A549 (cell line): ENCODE results near the gene SLC8A2. TPM values are rescaled to one million over a fixed set of nuclear protein-coding genes. Genes with fewer than 3 reads are reported as not detected.

Source experiments
- ATAC-seq, 2 experiments: fragments of 200-7000 bp in 1 of 2; fragments of >200 bp in 1 of 2; cut with Nextera tagmentation in 1 of 2; cut with Tn5 transposase in 1 of 2; 3 replicates each; pipeline versions ENCODE4 v1.8.0 to v1.9.1; 2018 to 2020; ENCODE audit warnings: mild to moderate bottlenecking in 1 of 2, moderate library complexity in 1 of 2
- CTCF ChIA-PET: fragments of 300-600 bp; sonication (Branson Sonifier 250); formaldehyde crosslinking; extraction: SDS; loops from one replicate; lab custom pipeline; 2021; ENCODE audit warnings: antibody characterized with exemption, inconsistent platforms; lab: Yijun Ruan, JAX
- POLR2A ChIA-PET: fragments of 350-600 bp; formaldehyde crosslinking; extraction: SDS; loops from one replicate; lab custom pipeline; 2021; ENCODE audit warnings: antibody characterized with exemption, inconsistent platforms; lab: Yijun Ruan, JAX
- DNase-seq, 2 experiments: peaks; one replicate each; pipeline versions ENCODE4 v3.0.0 to v3.0.0-alpha.2; 2011 to 2016; ENCODE audit warnings: low read depth in 1 of 2, low spot score in 1 of 2
- FAIRE-seq: peaks from 2 replicates; lab custom pipeline; 2011; peaks lifted over from hg19 to GRCh38; lab: Jason Lieb, UNC
- H3K27ac ChIP-seq, 2 experiments: fragments of >200 bp; sonication (Bioruptor Twin); formaldehyde crosslinking; 3 replicates each; pipeline ENCODE4 v1.5.1; 2016 to 2017
- H3K4me1 ChIP-seq: fragments of >200 bp; sonication (Bioruptor Twin); formaldehyde crosslinking; 3 replicates; pipeline ENCODE4 v1.6.1; 2016
- H3K4me2 ChIP-seq: fragments of >200 bp; sonication (Bioruptor Twin); formaldehyde crosslinking; 3 replicates; pipeline ENCODE4 v1.6.1; 2016
- H3K4me3 ChIP-seq: fragments of >200 bp; sonication (Bioruptor Twin); formaldehyde crosslinking; 3 replicates; pipeline ENCODE4 v1.5.1; 2016
- H3K9me3 ChIP-seq: fragments of >200 bp; sonication (Bioruptor Twin); formaldehyde crosslinking; 3 replicates; pipeline ENCODE4 v1.6.1; 2016
- ATOH8 ChIP-seq: fragments of 250-450 bp; sonication (Bioruptor Pico); IDR thresholded peaks from 2 replicates; pipeline ENCODE4 v1.5.0; 2020; ENCODE audit warnings: low read depth, mild to moderate bottlenecking, moderate library complexity
- CEBPB ChIP-seq, 2 experiments: fragments of >200 bp in 1 of 2; sonication (Bioruptor Twin) in 1 of 2; formaldehyde crosslinking in 1 of 2; IDR thresholded peaks; 2 replicates each; pipeline ENCODE4 v1.6.1; 2012 to 2016
- CHD2 ChIP-seq: fragments of 150-350 bp; IDR thresholded peaks from 2 replicates; pipeline ENCODE4 v1.6.1; 2014; ENCODE audit warnings: low read length; ENCODE audit not compliant: partially characterized antibody
- CHD4 ChIP-seq: fragments of 200-600 bp; sonication (generic); IDR thresholded peaks from 2 replicates; pipeline ENCODE4 v1.6.1; 2016; ENCODE audit warnings: antibody characterized with exemption, mild to moderate bottlenecking, borderline replicate concordance
- CTCF ChIP-seq: fragments of >200 bp; sonication (Bioruptor Twin); formaldehyde crosslinking; IDR thresholded peaks from 3 replicates; pipeline ENCODE4 v1.5.1; 2016
- E2F6 ChIP-seq: IDR thresholded peaks from 2 replicates; pipeline ENCODE4 v1.6.1; 2012; ENCODE audit warnings: low read depth, borderline replicate concordance
- EHF ChIP-seq: fragments of 250-450 bp; sonication (Bioruptor Pico); IDR thresholded peaks from 2 replicates; pipeline ENCODE4 v1.5.0; 2020; ENCODE audit warnings: mild to moderate bottlenecking
- EHMT2 ChIP-seq: fragments of 200-600 bp; sonication (generic); IDR thresholded peaks from 2 replicates; pipeline ENCODE4 v1.6.1; 2016; ENCODE audit warnings: antibody characterized with exemption, low read depth, mild to moderate bottlenecking, moderate library complexity
- ELK1 ChIP-seq: fragments of 150-350 bp; IDR thresholded peaks from 2 replicates; pipeline ENCODE4 v1.6.1; 2014; ENCODE audit warnings: low read depth, mild to moderate bottlenecking, low read length
- EP300 ChIP-seq, 2 experiments: fragments of >200 bp; sonication (Bioruptor Twin); formaldehyde crosslinking; IDR thresholded peaks; 2 replicates in 1 of 2; 3 replicates in 1 of 2; pipeline ENCODE4 v1.6.1; 2016 to 2017
- ESRRA ChIP-seq: fragments of 150-350 bp; IDR thresholded peaks from 2 replicates; pipeline ENCODE4 v1.6.1; 2014; ENCODE audit warnings: mild to moderate bottlenecking, low read length, borderline replicate concordance
- FOSB ChIP-seq: fragments of 250-450 bp; sonication (Bioruptor Pico); IDR thresholded peaks from 2 replicates; pipeline ENCODE4 v1.5.0; 2020; ENCODE audit warnings: mild to moderate bottlenecking, moderate library complexity
- FOSL2 ChIP-seq, 2 experiments: fragments of 450-650 bp in 1 of 2; fragments of >200 bp in 1 of 2; sonication (Bioruptor Twin) in 1 of 2; formaldehyde crosslinking; IDR thresholded peaks; 2 replicates each; pipeline versions ENCODE4 v1.5.0 to v1.6.1; 2016 to 2020; ENCODE audit warnings: mild to moderate bottlenecking in 1 of 2, moderate library complexity in 1 of 2
- FOXS1 ChIP-seq: fragments of 250-450 bp; sonication (Bioruptor Pico); IDR thresholded peaks from 2 replicates; pipeline ENCODE4 v1.5.0; 2020; ENCODE audit warnings: mild to moderate bottlenecking, moderate library complexity
- HDAC2 ChIP-seq: fragments of 200-600 bp; sonication (generic); IDR thresholded peaks from 2 replicates; pipeline ENCODE4 v1.6.1; 2016
- HES2 ChIP-seq: fragments of >200 bp; sonication (Bioruptor Twin); formaldehyde crosslinking; IDR thresholded peaks from 2 replicates; pipeline ENCODE4 v1.6.1; 2016
- HEYL ChIP-seq: fragments of 250-450 bp; sonication (Bioruptor Pico); IDR thresholded peaks from 2 replicates; pipeline ENCODE4 v1.8.0; 2021; ENCODE audit warnings: mild to moderate bottlenecking, moderate library complexity
- HMGXB4 ChIP-seq: fragments of 250-450 bp; sonication (Bioruptor Pico); IDR thresholded peaks from 2 replicates; pipeline ENCODE4 v1.5.0; 2021; ENCODE audit warnings: mild to moderate bottlenecking, moderate library complexity, borderline replicate concordance
- HOXB5 ChIP-seq: fragments of 250-450 bp; sonication (Bioruptor Pico); IDR thresholded peaks from 2 replicates; pipeline ENCODE4 v1.5.0; 2020; ENCODE audit warnings: mild to moderate bottlenecking, moderate library complexity
- JUNB ChIP-seq: fragments of >200 bp; sonication (Bioruptor Twin); formaldehyde crosslinking; IDR thresholded peaks from 2 replicates; pipeline ENCODE4 v1.6.1; 2016
- KDM1A ChIP-seq: fragments of 200-600 bp; sonication (generic); IDR thresholded peaks from 2 replicates; pipeline ENCODE4 v1.6.1; 2016; ENCODE audit warnings: low read depth, mild to moderate bottlenecking
- KDM5A ChIP-seq: fragments of 200-600 bp; sonication (generic); IDR thresholded peaks from 2 replicates; pipeline ENCODE4 v1.6.1; 2016; ENCODE audit warnings: antibody characterized with exemption, mild to moderate bottlenecking
- NFE2L2 ChIP-seq: fragments of 150-350 bp; conservative IDR thresholded peaks from 2 replicates; pipeline ENCODE4 v1.6.1; 2014; ENCODE audit warnings: low read length
- PHF8 ChIP-seq: fragments of 200-600 bp; sonication (generic); IDR thresholded peaks from 2 replicates; pipeline ENCODE4 v1.6.1; 2016; ENCODE audit warnings: low read depth, mild to moderate bottlenecking, antibody characterized with exemption, moderate library complexity, borderline replicate concordance
- POLR2A ChIP-seq: IDR thresholded peaks from 2 replicates; pipeline ENCODE4 v1.6.1; 2012; ENCODE audit warnings: mild to moderate bottlenecking, low read length
- POLR2AphosphoS2 ChIP-seq: conservative IDR thresholded peaks from 2 replicates; pipeline ENCODE4 v1.6.1; 2012; ENCODE audit warnings: low read length, improper control_type of control experiment, inconsistent platforms
- RCOR1 ChIP-seq: fragments of 150-350 bp; IDR thresholded peaks from 2 replicates; pipeline ENCODE4 v1.6.1; 2014; ENCODE audit warnings: antibody characterized with exemption, low read length, low read depth
- SREBF2 ChIP-seq: fragments of 450-650 bp; IDR thresholded peaks from 2 replicates; pipeline ENCODE4 v1.6.1; 2014; ENCODE audit warnings: mild to moderate bottlenecking, moderate library complexity
- TP53 ChIP-seq: fragments of 250-450 bp; sonication (Bioruptor Pico); IDR thresholded peaks from 2 replicates; pipeline ENCODE4 v1.5.0; 2021; ENCODE audit warnings: mild to moderate bottlenecking, moderate library complexity
- USF2 ChIP-seq: fragments of 450-650 bp; IDR thresholded peaks from 2 replicates; pipeline ENCODE4 v1.6.1; 2014; ENCODE audit warnings: antibody characterized with exemption
- ZFP36 ChIP-seq: fragments of 450-650 bp; IDR thresholded peaks from 2 replicates; pipeline ENCODE4 v1.6.1; 2014; ENCODE audit warnings: borderline replicate concordance; ENCODE audit not compliant: partially characterized antibody
- ZSCAN20 ChIP-seq: fragments of 250-450 bp; sonication (Bioruptor Pico); IDR thresholded peaks from 2 replicates; pipeline ENCODE4 v1.8.0; 2022; ENCODE audit warnings: mild to moderate bottlenecking, moderate library complexity
- WGBS: methylation state at CpG from one replicate; pipeline ENCODE4 v1.1.6; 2017; ENCODE audit errors: missing lambda C conversion rate; 5-methylcytosine and 5-hydroxymethylcytosine counted together
- polyA plus RNA-seq, 4 experiments: library from polyadenylated mRNA; depleted of rRNA in 3 of 4; stranded (reverse); fragments of >200 nt; fragmentation: RNase III in 1 of 4; extraction: RNeasy Plus Mini Kit Qiagen cat#74134 plus additional on column Dnase treatment in 1 of 4; gene quantifications; 2 replicates in 3 of 4; 3 replicates in 1 of 4; pipeline ENCODE4 v1.2.3, GENCODE V29; 2011 to 2017

Gene SLC8A2
- polyA plus RNA-seq, 2 of the 4 experiments (the other 2 are of a cell fraction), result 0.15 to 0.35 TPM

- ChIA-PET POLR2A (interaction anchor here (0.5 to 1.7 kb wide), 18 partner anchors 7 to 985 kb away, joined by 3 to 15 read pairs (median 4); partner anchors contain the start of genes INAFM1 and NAPA), CTCF (interaction anchor here (0.6 to 5.8 kb wide), 39 partner anchors 8 to 364 kb away, joined by 3 to 84 read pairs (median 7); partner anchors contain the start of genes EHD2, NAPA and SLC8A2)
- FAIRE-seq, result no peak
- Histone ChIP-seq H3K4me2 (peak overlapping the region; percentile 71), H3K4me3 (peak overlapping the region; percentile 53), H3K27ac (peak overlapping the region; percentile 96 to 97), H3K9me3 (no peaks in the 10 kb centered on the region), H3K4me1 (peaks cover 12% of the 10 kb centered on the region; the same call in 2 of the 3 replicates)
- no peak for ATAC-seq
- 84% methylated on average over 15 of the region's 15 CpGs for WGBS
- TF ChIP-seq EHF, result no peak
- TF ChIP-seq KDM5A, result no peak
- TF ChIP-seq CEBPB (IDR thresholded peaks at IDR 0.05), result no peak
- TF ChIP-seq ELK1, result no peak
- TF ChIP-seq EP300 (IDR thresholded peaks at IDR 0.05), result no peak
- TF ChIP-seq ZSCAN20 (CRISPR knock-in tag), result no peak
- TF ChIP-seq EHMT2, result no peak
- TF ChIP-seq SREBF2, result no peak
- no peak for TF ChIP-seq HOXB5
- TF ChIP-seq FOXS1 (CRISPR knock-in tag), result no peak
- no peak for TF ChIP-seq ESRRA
- no peak for TF ChIP-seq HEYL (CRISPR knock-in tag)
- no peak for TF ChIP-seq TP53 (CRISPR knock-in tag)
- TF ChIP-seq CHD4, result no peak
- TF ChIP-seq HDAC2, result no peak
- no peak for TF ChIP-seq POLR2A
- TF ChIP-seq CTCF, result no peak
- DNase-seq, result no peak
Measured at GRCh38 chr19:47483200-47483599, 11.5 kb upstream of the SLC8A2 start.

GRCh38 chr19:47481460-47482052, 9.9 kb upstream of the SLC8A2 start:
- H3K4me3 ChIP-seq, result no peak overlapping the region
- no peaks in the 10 kb centered on the region for H3K9me3 ChIP-seq
- FAIRE-seq, result no peak
- ChIA-PET CTCF (interaction anchor here (1.2 to 4.2 kb wide), 5 partner anchors 13 to 53 kb away, joined by 3 to 58 read pairs (median 18); no protein-coding TSS in a partner anchor), POLR2A (no interaction called here)
- ATAC-seq, result no peak
- no peak for DNase-seq
- 83% methylated on average over 4 of the region's 4 CpGs for WGBS
- H3K4me1 ChIP-seq, result peaks cover 12% of the 10 kb centered on the region; the same call in 2 of the 3 replicates
- H3K4me2 ChIP-seq, result no peak overlapping the region
- no peak overlapping the region for H3K27ac ChIP-seq
- TF ChIP-seq USF2 (no peak), E2F6 (no peak), FOSL2 (IDR thresholded peaks at IDR 0.05) (no peak), FOSL2 (CRISPR knock-in tag; IDR thresholded peaks at IDR 0.05) (no peak), ZFP36 (no peak), NFE2L2 (no peak), FOXS1 (CRISPR knock-in tag) (no peak), POLR2AphosphoS2 (no peak), KDM1A (no peak), HMGXB4 (CRISPR knock-in tag) (no peak), CHD2 (no peak), JUNB (no peak), HES2 (no peak), CHD4 (no peak), ATOH8 (no peak), FOSB (CRISPR knock-in tag) (no peak), RCOR1 (no peak), PHF8 (no peak), EHMT2 (no peak)
